ENCODE measurements around the gene MCF2.
"Not testable (repeated sequence)": the region's sequence is repeated elsewhere in the genome, so short reads cannot be mapped to it uniquely, and the experiment has no call there.

Gene MCF2

GRCh38 chrX:139724626-139725025 is 16.7 kb upstream of the MCF2 start:
- H3K27me3 ChIP-seq: peaks cover 80 to 97% (median 91%) of the 10 kb centered on the region in 11 experiments
- H3K4me2 ChIP-seq: no peak overlapping the region
- TF ChIP-seq Cebpa-rat (IDR thresholded peaks at IDR 0.05): no peak
- no peak overlapping the region for H3K9ac ChIP-seq
- H4K20me1 ChIP-seq: no peaks in the 10 kb centered on the region; a peak in 2 of 22 replicates
- H3K36me3 ChIP-seq: peaks cover 0 to 10% (median 0%) of the 10 kb centered on the region in 11 experiments; a peak in 3 of 22 replicates
- H3K4me3 ChIP-seq: no peak overlapping the region
- H3K27ac ChIP-seq: no peak overlapping the region
- H3K9me3 ChIP-seq (replicated peaks in 1 of 11): no peaks in the 10 kb centered on the region
- peaks cover 0 to 15% (median 2%) of the 10 kb centered on the region in 10 experiments; a peak in 10 of 20 replicates for H3K4me1 ChIP-seq

DNA sequence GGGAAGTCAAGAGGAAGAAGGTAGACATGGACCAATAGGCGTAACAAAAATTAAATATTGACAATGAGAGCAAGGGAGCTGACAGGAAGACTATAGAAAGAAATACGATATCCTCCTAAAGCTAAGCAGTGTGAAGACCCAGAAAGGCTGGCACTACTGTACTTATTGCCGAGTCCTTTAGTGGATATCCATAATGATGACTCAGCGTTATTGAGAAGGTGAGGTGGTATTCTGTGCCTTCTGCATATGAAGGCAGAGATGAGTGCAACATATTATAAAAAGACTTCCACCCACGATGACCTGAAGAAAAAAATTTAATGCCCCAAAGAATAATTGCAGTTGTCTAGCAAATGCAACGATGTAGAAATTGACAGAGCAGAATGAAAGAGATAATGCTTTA is 13.0 kb upstream of the MCF2 start:
- TF ChIP-seq Cebpa-rat (IDR thresholded peaks at IDR 0.05): no peak
- Histone ChIP-seq H3K27me3 (peaks cover 68 to 97% (median 94%) of the 10 kb centered on the region in 11 experiments), H3K4me1 (peaks cover 0 to 15% (median 2%) of the 10 kb centered on the region in 10 experiments; a peak in 10 of 20 replicates), H3K4me2 (no peak overlapping the region), H3K36me3 (no peaks in the 10 kb centered on the region), H4K20me1 (no peaks in the 10 kb centered on the region; a peak in 4 of 22 replicates), H3K9me3 (replicated peaks in 1 of 11) (no peaks in the 10 kb centered on the region), H3K27ac (no peak overlapping the region), H3K9ac (no peak overlapping the region), H3K4me3 (no peak overlapping the region)

DNA sequence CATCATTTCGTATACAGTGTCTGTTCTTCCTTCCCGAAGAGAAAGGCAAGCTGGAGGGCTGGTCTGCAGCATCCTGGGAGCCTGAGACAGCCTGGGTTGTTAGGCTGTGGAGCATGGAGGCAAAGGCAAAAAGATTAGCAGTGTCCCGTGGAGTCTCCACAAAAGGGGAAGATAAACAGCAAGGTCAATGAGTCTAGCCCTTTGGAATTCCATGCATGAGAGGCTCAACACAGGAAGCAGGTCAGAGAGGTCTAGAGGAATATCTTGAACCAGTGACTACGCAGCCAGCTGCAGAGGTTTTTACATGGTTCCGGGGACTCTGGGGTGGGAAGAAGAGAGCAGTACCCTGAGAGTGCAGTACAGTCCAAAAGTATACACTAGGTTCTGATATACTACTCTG is 12.2 kb upstream of the MCF2 start:
- no peak for TF ChIP-seq Cebpa-rat (IDR thresholded peaks at IDR 0.05)
- H3K36me3 ChIP-seq: no peaks in the 10 kb centered on the region
- peaks cover 65 to 97% (median 94%) of the 10 kb centered on the region in 11 experiments for H3K27me3 ChIP-seq
- H4K20me1 ChIP-seq: no peaks in the 10 kb centered on the region; a peak in 4 of 22 replicates
- no peaks in the 10 kb centered on the region for H3K9me3 ChIP-seq (replicated peaks in 1 of 11)
- no peak overlapping the region for H3K4me3 ChIP-seq
- no peak overlapping the region for H3K4me2 ChIP-seq
- no peak overlapping the region for H3K27ac ChIP-seq
- no peak overlapping the region for H3K9ac ChIP-seq
- peaks cover 0 to 15% (median 2%) of the 10 kb centered on the region in 10 experiments; a peak in 10 of 20 replicates for H3K4me1 ChIP-seq

GRCh38 chrX:139702658-139703057 is 5.3 kb downstream of the MCF2 start:
- H4K20me1 ChIP-seq: no peaks in the 10 kb centered on the region; a peak in 1 of 22 replicates
- no peak overlapping the region for H3K27ac ChIP-seq
- peaks cover 7 to 18% (median 14%) of the 10 kb centered on the region in 11 experiments; a peak in 14 of 22 replicates for H3K9me3 ChIP-seq (replicated peaks in 1 of 11)
- no peaks in the 10 kb centered on the region for H3K36me3 ChIP-seq
- H3K9ac ChIP-seq: no peak overlapping the region
- H3K4me2 ChIP-seq: no peak overlapping the region
- H3K4me1 ChIP-seq: peaks cover 0 to 13% (median 11%) of the 10 kb centered on the region in 10 experiments; a peak in 17 of 20 replicates
- TF ChIP-seq Cebpa-rat (IDR thresholded peaks at IDR 0.05): no peak
- H3K27me3 ChIP-seq: peaks cover 84 to 100% (median 98%) of the 10 kb centered on the region in 11 experiments
- H3K4me3 ChIP-seq: no peak overlapping the region

DNA sequence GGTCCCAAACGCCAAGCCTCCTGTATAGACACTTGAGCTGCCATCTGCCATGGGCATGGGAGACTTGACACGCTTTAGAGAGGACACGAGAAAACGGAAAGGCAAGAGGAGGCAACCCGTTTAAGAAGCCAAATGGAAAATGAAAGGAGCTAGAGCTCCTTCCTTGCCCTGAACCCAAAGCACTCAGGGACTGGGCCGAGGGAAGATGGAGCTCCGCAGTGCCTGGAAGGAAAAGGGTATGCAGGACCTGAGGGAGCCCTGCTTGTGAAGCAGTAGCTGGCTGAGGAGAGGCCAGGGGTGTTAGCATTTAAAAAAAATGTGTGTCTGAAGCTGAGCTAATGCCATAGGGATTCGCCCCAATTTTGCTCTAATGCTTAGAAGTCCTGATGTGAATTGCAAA is 15.1 kb downstream of the MCF2 start:
- peaks cover 8 to 17% (median 11%) of the 10 kb centered on the region in 11 experiments; a peak in 17 of 22 replicates for H3K9me3 ChIP-seq (replicated peaks in 1 of 11)
- no peaks in the 10 kb centered on the region for H3K36me3 ChIP-seq
- H3K9ac ChIP-seq: no peak overlapping the region
- peaks cover 67 to 93% (median 85%) of the 10 kb centered on the region in 11 experiments for H3K27me3 ChIP-seq
- no peaks in the 10 kb centered on the region for H3K4me1 ChIP-seq
- no peak overlapping the region for H3K4me3 ChIP-seq
- H3K4me2 ChIP-seq: no peak overlapping the region
- no peak overlapping the region for H3K27ac ChIP-seq
- no peaks in the 10 kb centered on the region; a peak in 2 of 22 replicates for H4K20me1 ChIP-seq
- no peak for TF ChIP-seq Cebpa-rat (IDR thresholded peaks at IDR 0.05)

- Histone ChIP-seq H3K27me3 (peaks cover 67 to 93% (median 85%) of the 10 kb centered on the region in 11 experiments), H3K4me2 (no peak overlapping the region), H3K27ac (no peak overlapping the region), H3K9me3 (replicated peaks in 1 of 11) (peaks cover 8 to 17% (median 11%) of the 10 kb centered on the region in 11 experiments; a peak in 17 of 22 replicates), H4K20me1 (no peaks in the 10 kb centered on the region; a peak in 1 of 22 replicates), H3K9ac (no peak overlapping the region), H3K4me3 (no peak overlapping the region), H3K36me3 (no peaks in the 10 kb centered on the region), H3K4me1 (no peaks in the 10 kb centered on the region)
- no peak for TF ChIP-seq Cebpa-rat (IDR thresholded peaks at IDR 0.05)
Measured at GRCh38 chrX:139692506-139692849, 15.5 kb downstream of the MCF2 start.

- H3K9me3 ChIP-seq (replicated peaks in 1 of 11): peaks cover 8 to 17% (median 11%) of the 10 kb centered on the region in 11 experiments; a peak in 17 of 22 replicates
- no peak overlapping the region for H3K4me3 ChIP-seq
- H3K4me2 ChIP-seq: no peak overlapping the region
- no peak for TF ChIP-seq Cebpa-rat (IDR thresholded peaks at IDR 0.05)
- H3K36me3 ChIP-seq: no peaks in the 10 kb centered on the region
- no peak overlapping the region for H3K27ac ChIP-seq
- no peak overlapping the region for H3K9ac ChIP-seq
- H3K4me1 ChIP-seq: no peaks in the 10 kb centered on the region
- no peaks in the 10 kb centered on the region; a peak in 1 of 22 replicates for H4K20me1 ChIP-seq
- H3K27me3 ChIP-seq: peaks cover 68 to 93% (median 85%) of the 10 kb centered on the region in 11 experiments
Measured at GRCh38 chrX:139691843-139692505, 16.0 kb downstream of the MCF2 start.

- H3K4me1 ChIP-seq: no peaks in the 10 kb centered on the region
- H3K4me2 ChIP-seq: no peak overlapping the region
- no peak overlapping the region for H3K9ac ChIP-seq
- no peaks in the 10 kb centered on the region for H3K36me3 ChIP-seq
- no peak overlapping the region for H3K4me3 ChIP-seq
- TF ChIP-seq Cebpa-rat (IDR thresholded peaks at IDR 0.05): no peak
- no peaks in the 10 kb centered on the region; a peak in 1 of 22 replicates for H4K20me1 ChIP-seq
- H3K27me3 ChIP-seq: peaks cover 68 to 93% (median 86%) of the 10 kb centered on the region in 11 experiments
- peaks cover 8 to 17% (median 11%) of the 10 kb centered on the region in 11 experiments; a peak in 17 of 22 replicates for H3K9me3 ChIP-seq (replicated peaks in 1 of 11)
- H3K27ac ChIP-seq: no peak overlapping the region
Measured at GRCh38 chrX:139691493-139691842, 16.5 kb downstream of the MCF2 start.

DNA sequence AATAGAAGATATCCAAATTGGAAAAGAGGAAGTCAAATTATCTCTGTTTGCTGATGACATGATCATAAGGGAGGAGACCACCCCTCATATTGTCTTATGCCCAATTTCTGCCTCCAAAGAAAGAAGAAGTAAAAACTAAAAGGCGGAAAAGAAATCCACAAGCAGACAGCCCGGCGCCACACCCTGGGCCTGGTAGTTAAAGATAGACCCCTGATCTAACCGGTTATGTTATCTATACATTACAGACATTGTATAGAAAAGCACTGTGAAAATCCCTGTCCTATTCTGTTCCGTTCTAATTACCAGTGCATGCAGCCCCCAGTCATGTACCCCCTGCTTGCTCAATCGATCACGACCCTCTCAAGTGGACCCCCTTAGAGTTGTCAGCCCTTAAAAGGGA is 22.8 kb downstream of the MCF2 start:
- H3K27ac ChIP-seq, H3K4me3 ChIP-seq, H4K20me1 ChIP-seq: not testable (repeated sequence)

DNA sequence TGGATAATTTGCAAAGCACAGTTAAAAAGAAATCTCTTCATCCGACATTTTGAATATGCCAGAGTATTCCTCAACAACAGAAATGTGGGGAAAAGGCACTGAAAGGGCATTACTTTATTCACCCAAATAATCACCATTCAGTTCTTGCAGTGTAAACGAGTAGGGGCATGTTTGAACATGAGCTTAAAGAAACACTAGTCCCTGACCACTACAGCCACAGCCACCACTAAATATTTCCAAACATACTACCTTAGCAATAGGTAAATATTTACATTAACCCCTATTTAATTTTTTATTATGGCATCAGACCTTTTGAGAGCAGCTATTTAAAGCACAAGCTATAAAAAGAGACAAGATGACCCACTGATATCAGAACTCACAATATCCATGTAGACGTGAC is 27.6 kb downstream of the MCF2 start:
- Histone ChIP-seq H3K4me2 (no peak overlapping the region), H4K20me1 (no peaks in the 10 kb centered on the region), H3K9ac (no peak overlapping the region), H3K9me3 (replicated peaks in 1 of 11) (peaks cover 16 to 35% (median 29%) of the 10 kb centered on the region in 11 experiments), H3K27ac (no peak overlapping the region), H3K36me3 (no peaks in the 10 kb centered on the region), H3K27me3 (peaks cover 70 to 95% (median 86%) of the 10 kb centered on the region in 11 experiments), H3K4me3 (no peak overlapping the region), H3K4me1 (no peaks in the 10 kb centered on the region)
- TF ChIP-seq Cebpa-rat (IDR thresholded peaks at IDR 0.05): no peak

More for the DNA sequence above, 22.8 kb downstream of the MCF2 start:
- peaks cover 0 to 19% (median 12%) of the 10 kb centered on the region in 11 experiments; a peak in 17 of 22 replicates for H3K9me3 ChIP-seq (replicated peaks in 1 of 11)
- H3K4me1 ChIP-seq, H3K36me3 ChIP-seq, H3K4me2 ChIP-seq, H3K9ac ChIP-seq: not testable (repeated sequence)
- H3K27me3 ChIP-seq: peaks cover 89 to 100% (median 99%) of the 10 kb centered on the region in 11 experiments
